Measurements from ENCODE around the gene MAP2K6. TPM values are rescaled to one million over a fixed set of nuclear protein-coding genes. Genes with fewer than 3 reads are reported as not detected.

Gene MAP2K6
- total and polyA plus RNA-seq, 3 donors from 2014 or later = 2.6 to 2.8 (median 2.7) TPM

DNA sequence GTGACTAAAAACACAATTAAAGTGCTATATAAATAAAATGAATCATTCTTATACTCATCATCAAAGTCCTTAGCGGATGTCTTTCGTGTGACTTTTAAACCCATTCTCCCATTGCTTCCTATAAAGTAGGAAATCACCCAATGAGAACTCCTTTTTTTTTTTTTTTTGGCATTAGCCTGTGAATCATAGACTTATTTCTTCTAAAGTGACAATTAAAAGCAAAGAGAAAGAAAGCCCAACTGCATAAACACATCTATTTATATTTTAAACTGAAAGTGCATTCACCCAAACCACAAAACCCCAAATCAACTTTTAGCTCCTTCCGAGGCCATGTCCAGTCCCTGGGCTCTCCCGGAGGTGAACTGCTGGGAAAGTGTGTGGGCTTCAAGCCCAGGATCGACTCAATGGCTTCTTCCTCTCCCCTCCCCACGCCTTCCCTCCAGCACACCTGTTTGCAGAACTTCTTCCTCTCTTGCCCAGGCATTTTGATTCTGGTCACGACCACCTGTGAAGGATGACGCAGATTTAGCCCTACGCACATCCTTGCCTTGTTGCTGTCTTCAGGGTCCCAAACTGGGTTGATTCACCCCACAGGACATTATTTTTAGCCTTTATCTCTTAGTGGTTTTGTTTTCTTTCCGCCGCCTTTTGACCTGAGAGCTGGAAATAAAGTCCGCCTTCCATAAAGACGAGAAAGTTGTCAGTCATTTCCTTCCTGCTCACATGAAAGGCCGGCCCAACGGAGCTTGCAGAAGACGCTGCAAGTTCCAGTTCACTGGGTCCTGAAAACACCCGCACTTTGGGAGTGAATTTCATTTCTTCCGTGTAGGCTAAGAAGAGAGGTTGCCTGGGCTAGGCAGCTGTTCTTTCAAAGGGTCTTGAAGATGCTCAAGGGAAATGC, 166.8 kb downstream of the MAP2K6 start:
- no peaks in the 10 kb centered on the region for H3K4me1 ChIP-seq
- no peaks in the 10 kb centered on the region for H3K36me3 ChIP-seq (ENCODE audit: low read depth, missing control alignments)
- no peak for DNase-seq
- H3K4me3 ChIP-seq = peak overlapping the region in 1 of 2 donors; percentile 18
- 38 to 56% methylated on average over 18 of the region's 18 CpGs for WGBS, 2 donors
- H3K27ac ChIP-seq = no peak overlapping the region
- no peaks in the 10 kb centered on the region for H3K9me3 ChIP-seq
- TF ChIP-seq, protein P1, sequence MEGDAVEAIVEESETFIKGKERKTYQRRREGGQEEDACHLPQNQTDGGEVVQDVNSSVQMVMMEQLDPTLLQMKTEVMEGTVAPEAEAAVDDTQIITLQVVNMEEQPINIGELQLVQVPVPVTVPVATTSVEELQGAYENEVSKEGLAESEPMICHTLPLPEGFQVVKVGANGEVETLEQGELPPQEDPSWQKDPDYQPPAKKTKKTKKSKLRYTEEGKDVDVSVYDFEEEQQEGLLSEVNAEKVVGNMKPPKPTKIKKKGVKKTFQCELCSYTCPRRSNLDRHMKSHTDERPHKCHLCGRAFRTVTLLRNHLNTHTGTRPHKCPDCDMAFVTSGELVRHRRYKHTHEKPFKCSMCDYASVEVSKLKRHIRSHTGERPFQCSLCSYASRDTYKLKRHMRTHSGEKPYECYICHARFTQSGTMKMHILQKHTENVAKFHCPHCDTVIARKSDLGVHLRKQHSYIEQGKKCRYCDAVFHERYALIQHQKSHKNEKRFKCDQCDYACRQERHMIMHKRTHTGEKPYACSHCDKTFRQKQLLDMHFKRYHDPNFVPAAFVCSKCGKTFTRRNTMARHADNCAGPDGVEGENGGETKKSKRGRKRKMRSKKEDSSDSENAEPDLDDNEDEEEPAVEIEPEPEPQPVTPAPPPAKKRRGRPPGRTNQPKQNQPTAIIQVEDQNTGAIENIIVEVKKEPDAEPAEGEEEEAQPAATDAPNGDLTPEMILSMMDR (IDR thresholded peaks at IDR 0.05) = no peak
- intact Hi-C loops (cut with DNase I; ENCODE audit: low total_unique reads) = no loop called here
- H3K27me3 ChIP-seq = no peaks in the 10 kb centered on the region

- TF ChIP-seq POLR2A (IDR thresholded peaks at IDR 0.05) = no peak
- TF ChIP-seq, protein P1 (IDR thresholded peaks at IDR 0.05) = no peak
- no peak overlapping the region for H3K27ac ChIP-seq
- WGBS, 2 donors = 64 to 68% methylated on average over 2 of the region's 2 CpGs
- no peaks in the 10 kb centered on the region for H3K9me3 ChIP-seq
- intact Hi-C loops (cut with DNase I; ENCODE audit: low total_unique reads) = no loop called here
- DNase-seq = no peak
- no peaks in the 10 kb centered on the region for H3K36me3 ChIP-seq (ENCODE audit: low read depth, missing control alignments)
- H3K4me3 ChIP-seq = no peak overlapping the region
- no peaks in the 10 kb centered on the region for H3K4me1 ChIP-seq
- no peaks in the 10 kb centered on the region for H3K27me3 ChIP-seq
These were observed 173.8 kb downstream of the MAP2K6 start for GRCh38 chr17:69588316-69588715.

GRCh38 chr17:69588827-69589239, 174.3 kb downstream of the MAP2K6 start:
- no peak for DNase-seq
- intact Hi-C loops (cut with DNase I; ENCODE audit: low total_unique reads) = no loop called here
- Histone ChIP-seq H3K36me3 (ENCODE audit: low read depth, missing control alignments) (no peaks in the 10 kb centered on the region), H3K27ac (no peak overlapping the region), H3K27me3 (no peaks in the 10 kb centered on the region), H3K9me3 (no peaks in the 10 kb centered on the region), H3K4me3 (no peak overlapping the region), H3K4me1 (no peaks in the 10 kb centered on the region)
- WGBS, 2 donors = 46 to 56% methylated on average over 5 of the region's 5 CpGs
- TF ChIP-seq, protein P1 (IDR thresholded peaks at IDR 0.05) = no peak
- TF ChIP-seq POLR2A (IDR thresholded peaks at IDR 0.05) = no peak

DNA sequence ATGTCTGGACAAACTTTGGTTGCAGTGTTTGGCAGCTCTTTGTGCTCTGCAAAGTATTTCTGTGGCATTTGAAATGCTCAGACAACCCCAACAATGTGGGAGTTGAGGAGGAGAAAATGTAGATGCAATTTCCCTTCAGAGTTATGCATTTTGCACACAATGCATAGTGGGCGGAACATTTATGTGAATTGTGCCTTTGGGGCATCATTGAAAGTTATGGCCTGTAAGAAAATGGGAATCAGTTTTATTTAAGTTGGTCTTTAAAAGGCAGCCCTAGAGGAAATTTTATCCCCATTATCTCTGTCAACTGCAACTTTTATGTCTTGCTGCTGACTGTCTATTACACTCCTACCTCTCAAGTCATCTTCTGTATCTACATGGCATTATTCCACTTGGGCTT, 176.2 kb downstream of the MAP2K6 start:
- TF ChIP-seq POLR2A (IDR thresholded peaks at IDR 0.05) = no peak
- TF ChIP-seq, protein P1 (IDR thresholded peaks at IDR 0.05) = no peak
- WGBS, 2 donors = 91 to 95% methylated on average over 1 of the region's 1 CpG
- no peak overlapping the region for H3K4me3 ChIP-seq
- DNase-seq = no peak
- no peak overlapping the region for H3K27ac ChIP-seq
- intact Hi-C loops (cut with DNase I; ENCODE audit: low total_unique reads) = no loop called here
- H3K27me3 ChIP-seq = no peaks in the 10 kb centered on the region
- H3K36me3 ChIP-seq (ENCODE audit: low read depth, missing control alignments) = no peaks in the 10 kb centered on the region
- no peaks in the 10 kb centered on the region for H3K9me3 ChIP-seq
- H3K4me1 ChIP-seq = no peaks in the 10 kb centered on the region
